Right kidney (tissue), 1 donor: Measurements from ENCODE around the gene FAT1.

Experiments used
- DNase-seq: peaks from one replicate; pipeline ENCODE4 v3.0.0-alpha.2; 2016

Gene FAT1

DNA sequence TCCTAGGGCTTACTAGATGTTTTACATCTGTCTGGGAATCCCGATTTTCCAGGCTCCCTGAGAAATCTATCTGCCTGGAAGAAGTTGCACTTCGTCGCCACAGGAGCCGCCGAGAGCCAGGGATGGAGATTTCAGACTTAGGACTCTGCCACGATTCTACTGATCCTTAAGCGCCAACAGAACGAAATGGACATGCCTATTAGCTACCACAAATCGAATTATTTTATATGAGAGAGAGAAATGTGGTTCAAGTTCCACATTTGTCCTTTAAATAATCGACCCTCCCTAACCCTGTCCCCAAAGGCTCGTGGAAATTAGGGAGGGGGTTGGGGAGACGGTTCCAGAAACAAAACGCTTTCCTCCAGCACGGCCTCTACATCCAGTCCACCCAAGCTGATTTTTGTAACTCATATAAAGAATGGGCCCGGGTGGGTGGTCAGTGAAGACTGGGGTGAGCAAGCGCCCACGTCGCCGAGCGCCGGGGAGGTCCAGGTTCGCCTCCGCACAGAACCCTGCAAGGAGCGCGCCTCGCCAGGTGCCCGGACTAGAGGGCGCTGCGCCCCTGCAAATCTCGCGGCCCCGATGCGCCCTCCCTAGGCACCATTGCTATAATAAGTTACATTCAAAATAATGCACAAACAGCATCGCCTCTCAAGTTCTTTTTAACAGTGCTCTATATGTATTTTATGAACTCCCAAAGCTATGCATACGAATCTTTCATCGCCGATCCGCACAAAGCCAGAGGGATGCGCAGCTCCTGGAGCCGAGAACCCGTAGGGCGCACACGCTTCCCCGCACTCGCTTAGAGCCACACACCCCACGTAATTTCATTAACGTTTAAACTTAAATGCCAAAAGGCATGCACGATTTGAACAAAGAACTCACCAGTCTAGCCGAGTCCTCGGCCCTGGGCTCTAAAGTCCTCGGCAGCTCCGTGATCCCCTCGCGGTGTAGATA lies 2.1 kb upstream of the FAT1 start:
- peak; percentile 94 for DNase-seq

DNA sequence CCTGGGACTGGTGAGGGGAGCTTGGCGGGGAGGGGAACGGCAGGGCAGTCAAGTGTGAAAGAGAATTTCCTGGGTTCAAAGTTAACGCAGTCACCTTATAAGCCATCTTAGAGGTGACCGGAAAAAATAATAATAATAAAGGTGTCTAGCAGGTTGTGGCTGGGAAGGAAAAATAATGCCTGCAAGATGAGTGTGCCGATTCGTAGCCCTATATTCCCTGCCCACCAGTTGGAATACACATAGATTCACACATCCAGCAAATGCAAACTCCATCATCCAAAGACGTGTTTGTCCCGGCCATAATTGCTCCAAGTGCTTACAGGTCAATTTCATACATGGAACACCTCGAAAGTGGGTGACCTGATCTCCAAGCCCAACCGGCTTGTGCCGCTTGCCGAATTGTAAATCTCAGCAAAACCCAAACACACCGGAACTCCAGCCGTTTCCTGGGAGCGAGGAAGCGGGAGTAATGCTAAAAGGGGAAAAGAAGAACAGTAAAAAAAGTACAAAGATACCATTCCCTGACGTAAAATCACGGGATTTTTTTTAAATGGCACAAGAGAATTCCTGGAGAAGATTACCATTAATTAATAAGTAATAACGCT lies 1.3 kb upstream of the FAT1 start:
- peak; percentile 73 for DNase-seq

DNA sequence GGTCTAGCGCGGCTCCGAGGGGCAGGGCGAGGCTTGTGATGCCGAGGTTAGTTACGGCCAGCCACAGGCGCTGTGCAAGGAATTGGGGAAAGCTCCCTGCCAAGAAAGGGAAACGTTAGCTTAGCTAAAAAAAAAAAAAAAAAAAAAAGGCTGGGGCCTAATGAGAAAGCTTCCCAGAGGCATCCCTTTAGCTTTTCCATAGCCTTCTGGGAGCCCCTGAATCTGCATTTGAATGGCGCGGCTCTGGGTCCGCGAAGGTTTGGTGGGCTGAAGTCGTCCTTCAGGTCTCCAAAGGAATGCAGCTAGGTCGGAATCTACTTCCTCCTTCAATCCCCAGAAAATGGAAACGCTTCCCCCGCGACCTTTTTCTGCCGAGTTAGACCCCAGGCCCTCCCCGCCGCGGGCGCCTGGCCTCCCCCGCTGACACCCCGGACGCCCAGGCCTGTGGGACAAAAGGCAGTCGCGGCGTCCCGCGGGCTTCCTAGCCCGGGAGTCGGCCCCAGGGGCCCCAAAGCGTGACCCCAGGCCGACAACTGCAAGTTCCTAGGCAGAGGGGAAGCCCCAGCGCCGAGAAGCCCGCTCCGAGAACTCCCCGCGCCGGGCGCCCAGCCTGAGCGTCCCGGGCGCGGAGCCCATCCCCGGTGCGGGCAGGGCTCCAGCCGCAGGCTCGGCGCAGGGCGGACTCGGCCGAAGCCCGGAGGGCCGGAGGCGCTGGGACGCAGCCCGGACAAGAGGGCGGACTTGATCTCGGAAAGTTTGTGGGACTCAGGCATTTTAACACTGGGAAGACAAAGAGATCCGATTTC lies 605 bp upstream of the FAT1 start:
- DNase-seq: peak; percentile 91

DNA sequence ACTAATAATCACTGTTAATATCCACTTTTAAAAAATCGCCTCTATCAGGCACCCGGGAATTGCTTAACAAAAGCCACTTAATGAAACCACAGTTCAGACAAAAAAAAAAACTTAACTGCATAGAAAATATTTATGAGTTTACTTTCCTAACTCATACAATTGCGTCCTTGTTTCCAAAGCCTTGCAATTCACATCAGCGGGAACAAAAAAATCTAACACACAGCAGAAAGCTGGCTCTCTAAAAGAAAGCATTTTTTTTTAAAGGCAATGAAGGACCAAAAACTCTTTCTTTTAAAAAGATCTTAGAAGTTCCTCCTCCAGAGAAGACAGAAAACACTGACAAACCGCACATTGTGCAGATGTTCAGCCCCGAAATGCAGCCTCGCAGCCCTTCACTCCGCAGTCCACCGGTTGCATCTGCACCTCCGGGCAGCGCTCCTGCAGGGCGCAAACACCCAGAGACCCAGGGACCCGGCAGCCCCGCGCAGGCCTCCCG lies 812 bp downstream of the FAT1 start:
- no peak for DNase-seq

DNA sequence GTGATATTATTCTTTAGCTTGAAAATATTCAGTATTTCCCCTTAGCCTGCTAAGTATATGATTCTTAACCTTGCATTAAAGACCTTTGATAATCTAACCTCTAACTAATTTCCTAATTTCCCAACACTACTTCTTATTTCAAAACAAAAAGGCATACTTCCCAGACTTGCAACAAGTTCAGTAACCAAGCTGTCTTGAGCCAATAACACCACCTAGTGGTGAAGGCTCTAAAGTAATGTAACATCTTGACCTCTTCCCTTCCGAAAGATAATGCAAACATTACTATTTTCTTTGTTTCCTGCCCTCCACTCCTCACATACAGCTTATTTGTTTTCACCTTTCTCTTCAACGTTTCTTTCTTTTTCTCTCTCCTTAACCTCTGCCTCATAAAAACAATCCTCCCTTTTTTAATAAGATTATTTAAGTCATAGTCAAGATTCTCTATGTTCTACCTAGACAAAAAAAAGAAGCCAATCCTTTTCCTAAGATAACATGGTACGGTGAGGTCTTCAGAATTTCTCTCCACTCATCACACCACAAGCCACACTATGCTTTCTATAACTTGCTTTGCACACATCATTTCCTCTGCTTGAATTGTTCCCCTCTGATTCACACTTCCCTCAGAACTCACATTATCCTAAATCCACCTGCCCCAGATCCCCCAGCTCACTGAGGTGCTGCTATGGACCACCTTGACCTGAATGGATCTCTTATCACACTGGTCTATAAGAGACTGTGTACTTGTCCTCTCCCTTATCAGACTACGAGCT lies 3.5 kb downstream of the FAT1 start:
- DNase-seq: no peak

DNA sequence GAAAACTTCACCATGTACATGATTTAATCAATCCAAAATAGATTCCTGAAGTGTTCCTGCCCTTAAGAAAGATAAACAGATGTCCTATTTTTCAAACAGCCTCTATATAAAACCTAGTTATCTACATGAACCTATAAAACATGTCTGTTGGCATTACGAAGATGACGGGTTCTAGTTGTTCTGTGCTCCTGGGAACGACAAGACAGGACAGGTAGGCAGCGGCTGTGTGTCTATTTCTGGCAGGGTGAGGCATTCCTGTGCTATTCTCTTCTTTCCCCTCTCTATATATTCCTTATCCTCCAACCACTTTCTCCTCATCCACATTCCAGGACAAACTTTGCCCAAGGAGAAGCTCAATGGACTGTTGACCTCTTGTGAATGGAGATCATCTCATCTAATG lies 6.1 kb downstream of the FAT1 start:
- DNase-seq: no peak

DNA sequence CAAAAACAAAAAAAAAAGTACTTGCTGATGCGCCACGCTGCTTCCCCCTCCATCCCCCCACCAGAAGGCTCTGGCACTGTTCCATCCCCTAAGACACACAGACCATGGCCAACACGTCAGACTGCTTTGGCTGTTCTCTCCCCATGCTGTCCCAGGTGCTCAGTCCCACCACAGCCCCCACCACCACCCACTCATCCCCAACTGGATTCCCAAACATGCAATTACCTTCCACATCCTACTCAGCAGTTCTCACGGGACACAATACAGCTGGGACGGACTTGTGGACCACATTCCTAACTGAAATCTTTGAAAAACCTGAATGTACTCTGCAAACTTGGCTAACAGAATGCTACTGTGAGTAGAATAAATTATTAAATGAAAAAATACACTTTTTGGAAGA lies 8.6 kb downstream of the FAT1 start:
- no peak for DNase-seq

DNA sequence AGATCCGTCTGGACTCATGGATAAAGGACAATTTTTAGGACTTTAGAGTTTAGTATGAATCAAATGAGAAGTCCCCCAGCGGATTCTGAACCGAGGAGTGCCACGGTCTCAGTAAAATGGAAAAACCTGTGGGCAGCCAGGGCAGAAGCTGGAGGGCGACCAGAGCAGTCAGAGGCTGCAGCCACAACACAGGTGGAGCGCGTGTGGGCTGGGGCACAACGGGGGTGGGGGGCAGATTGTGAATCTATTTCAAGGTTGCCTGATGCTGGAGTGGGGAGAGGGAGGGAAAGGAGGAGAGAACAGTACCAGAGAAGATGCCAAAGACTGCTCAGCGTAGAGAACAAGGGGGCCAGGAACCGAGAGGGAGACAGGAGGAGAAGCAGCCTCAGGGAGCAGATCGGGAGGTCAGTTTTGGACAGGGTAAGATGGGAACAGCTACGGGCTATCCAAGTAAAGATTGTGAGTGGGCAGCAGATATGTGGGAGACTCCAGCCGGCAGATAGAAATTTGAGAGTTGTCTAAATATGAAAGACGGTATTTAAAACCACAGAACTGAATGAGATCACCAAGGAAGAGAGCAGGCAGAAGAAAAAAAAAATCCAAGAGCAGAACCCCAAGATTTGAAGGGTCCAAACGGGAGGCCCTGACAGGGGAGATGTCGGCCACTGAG lies 9.5 kb downstream of the FAT1 start:
- no peak for DNase-seq

DNA sequence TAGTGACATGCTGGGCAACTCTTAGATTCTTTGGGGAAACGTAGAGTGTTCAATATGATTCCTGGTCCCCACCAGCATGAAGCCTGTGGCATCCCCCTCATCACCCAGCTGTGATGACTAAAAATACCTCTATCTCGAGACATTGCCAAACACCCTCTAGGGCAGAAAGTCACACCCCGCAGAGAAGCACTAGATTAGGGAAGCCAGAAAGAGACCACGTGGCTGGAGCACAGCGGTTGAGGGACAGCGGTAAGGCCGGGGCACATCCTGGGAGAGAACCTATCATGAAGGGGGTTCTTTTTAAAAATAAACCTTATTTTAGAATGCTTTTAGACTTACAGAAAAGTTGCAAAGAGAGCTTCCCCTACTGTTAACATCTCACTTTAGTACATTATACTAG lies 11.0 kb downstream of the FAT1 start:
- DNase-seq: no peak

DNA sequence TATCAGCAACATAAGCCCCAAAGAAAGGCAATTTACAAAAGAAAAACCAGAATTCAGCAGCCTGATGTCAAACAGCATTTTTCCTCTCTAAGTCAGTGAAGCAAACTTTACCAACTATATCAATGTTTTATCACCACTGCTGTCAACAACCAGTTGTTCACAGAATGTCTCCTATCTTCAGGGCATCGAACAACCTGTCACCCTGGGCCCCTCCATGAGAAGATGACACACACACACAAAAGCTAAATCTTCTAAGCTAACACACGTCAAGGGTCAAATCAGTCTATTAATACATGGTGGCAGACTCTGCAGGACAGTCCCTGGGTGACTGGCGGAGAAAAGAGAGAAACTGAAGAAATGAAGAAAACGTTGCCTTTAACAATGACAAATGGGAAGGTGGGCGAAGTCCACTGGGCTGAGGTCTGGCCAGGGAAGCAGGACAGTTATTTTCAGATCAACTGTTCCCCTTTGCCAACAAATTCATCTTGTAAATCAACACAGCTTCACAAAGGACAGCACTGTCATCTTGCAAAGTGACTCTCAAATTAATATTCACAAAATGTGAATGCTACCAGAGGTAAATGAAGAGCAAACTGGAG lies 13.0 kb downstream of the FAT1 start:
- DNase-seq: no peak

DNA sequence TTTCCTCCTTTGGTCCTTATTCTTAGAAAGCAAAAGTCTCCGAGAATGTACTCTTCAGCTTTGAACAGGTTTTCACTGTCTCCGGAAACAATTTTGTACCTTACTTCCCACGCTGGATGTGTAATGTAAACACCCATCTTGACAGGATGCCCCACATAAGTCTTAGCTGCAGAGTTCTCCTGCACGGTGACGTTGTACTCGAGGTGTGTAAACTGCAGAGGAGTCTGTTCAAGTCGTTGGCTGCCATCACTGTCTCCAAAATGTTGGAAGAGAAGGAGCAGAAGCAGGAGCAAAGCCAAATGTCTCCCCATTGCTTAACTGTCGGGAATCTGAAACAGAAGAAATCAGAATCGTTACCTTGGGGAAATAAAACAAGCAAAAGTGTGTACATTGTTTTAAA lies 14.1 kb downstream of the FAT1 start:
- DNase-seq: no peak

DNA sequence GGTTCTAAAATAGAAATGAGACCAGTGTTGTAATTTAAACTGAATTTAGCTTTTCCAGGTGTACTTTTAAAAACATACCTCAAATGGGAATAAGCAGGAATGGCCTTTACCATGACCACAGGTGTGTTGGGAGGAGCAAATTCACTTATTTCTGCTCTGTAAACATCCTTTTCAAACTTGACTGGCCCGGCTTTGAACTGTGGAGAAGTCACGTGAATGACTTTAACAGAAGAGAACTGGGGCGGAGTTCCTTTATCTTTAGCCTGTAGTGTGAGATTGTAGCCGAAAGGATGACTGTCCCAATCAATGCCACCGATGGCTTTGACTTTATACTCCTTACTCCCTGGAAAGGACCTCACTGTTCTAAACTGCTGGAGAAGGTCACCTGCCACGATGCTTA lies 15.1 kb downstream of the FAT1 start:
- no peak for DNase-seq

DNA sequence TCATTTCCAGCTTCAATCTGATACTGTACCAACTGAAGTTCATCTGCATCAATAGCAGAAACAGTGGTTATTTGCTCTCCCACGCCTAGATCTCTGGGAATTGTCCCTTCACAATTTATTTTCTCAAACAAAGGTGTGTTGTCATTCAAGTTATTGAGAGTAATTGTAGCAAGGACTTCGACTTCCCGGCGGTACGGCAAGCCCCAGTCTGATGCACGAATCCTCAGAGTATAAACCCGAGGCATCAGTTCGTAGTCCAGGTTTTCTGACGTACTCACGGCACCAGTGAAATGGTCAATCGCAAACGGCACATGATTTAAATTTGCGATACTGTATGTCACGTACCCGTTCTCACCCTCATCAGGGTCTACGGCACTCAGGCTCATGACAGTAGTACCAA lies 15.7 kb downstream of the FAT1 start:
- DNase-seq: no peak

DNA sequence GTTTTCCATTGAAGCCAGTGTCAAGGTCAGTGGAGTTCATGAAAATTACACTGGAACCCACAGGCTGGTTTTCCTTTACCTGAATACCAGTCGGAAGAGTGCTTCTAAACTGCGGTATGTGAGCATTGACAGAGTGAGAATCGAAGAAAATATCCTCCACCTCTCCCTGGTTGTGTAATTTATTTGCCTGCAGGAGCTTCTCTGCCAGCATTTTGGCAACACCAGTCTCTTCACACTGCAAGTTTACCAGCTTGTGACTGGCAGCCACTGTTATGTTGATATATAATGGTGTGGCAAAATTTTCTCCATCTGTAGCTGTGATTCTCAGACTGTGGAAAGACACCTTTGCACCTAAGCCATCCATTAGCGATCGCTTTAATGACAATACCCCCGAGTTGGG lies 16.1 kb downstream of the FAT1 start:
- no peak for DNase-seq

DNA sequence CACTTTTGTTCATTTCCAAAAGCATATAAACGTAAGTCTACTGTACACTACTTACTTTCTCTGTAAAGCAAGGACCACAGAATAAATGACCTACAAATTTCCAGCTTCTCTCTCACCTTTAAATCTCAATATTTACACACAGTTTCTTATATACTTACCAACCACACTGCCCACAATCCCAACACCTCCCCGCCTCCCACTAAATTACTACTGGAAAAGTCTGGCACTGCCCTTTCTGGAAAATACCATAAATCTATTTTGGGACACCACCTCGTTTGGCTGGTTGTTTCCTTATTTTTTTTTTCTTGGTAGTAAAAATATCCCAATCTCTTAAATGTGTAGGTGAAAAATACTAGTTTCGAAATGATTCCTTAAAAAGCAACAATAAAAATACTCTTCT lies 19.6 kb downstream of the FAT1 start:
- no peak for DNase-seq

DNA sequence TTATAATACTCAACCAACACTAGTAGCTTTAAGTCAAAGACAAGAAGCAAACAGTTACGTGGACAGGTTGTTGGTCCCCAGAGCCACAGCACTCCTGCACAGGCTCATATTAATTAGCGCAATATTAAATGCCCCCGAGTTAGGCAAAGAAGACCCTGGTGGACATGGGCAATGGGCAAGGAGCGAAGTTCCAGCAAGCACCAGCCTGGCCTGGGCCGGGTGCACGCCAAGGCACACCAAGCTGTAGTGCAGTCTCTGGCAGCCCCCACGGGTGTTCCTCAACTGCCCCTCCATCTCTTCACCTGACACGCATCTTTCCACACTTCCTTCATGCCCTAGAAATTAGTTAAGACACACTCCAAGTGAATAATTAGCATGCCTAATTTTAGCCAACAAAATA lies 20.1 kb downstream of the FAT1 start:
- no peak for DNase-seq

DNA sequence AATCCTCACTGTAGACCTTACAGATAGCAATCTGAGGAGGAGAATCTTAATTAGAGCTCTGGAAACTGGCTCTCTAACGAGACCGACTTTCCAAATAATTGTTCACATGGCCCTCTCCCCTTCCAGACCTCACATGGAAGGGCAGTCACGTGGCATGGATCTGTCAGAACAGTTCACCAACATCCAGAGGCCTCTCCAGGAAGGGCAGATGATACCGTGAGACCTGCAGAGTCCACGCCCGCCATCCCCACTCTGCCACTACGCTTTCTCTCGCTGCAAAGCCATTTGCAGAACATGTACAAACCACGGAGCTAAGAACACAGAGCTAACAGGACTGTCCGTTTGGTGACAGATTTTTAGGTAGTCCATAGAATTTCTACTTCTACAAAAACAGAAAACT lies 20.7 kb downstream of the FAT1 start:
- DNase-seq: no peak

DNA sequence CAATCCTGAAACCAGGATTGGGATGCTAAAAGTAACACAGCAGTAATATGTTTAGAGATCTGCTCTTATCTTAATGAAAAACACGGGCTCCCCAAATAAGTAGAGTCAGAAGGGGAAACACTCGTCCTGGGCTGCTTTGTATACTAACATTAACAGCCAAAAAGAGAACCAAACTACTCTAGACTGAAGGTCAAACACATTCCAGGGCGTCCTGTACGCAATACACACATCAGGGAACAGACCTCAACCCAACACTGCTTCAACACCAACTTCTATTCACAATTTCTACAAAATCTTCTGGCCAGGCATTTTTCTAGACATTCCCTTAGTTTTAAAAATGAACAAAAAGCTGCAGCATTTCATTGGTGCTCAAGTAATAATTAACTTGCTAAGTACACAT lies 21.4 kb downstream of the FAT1 start:
- no peak for DNase-seq

DNA sequence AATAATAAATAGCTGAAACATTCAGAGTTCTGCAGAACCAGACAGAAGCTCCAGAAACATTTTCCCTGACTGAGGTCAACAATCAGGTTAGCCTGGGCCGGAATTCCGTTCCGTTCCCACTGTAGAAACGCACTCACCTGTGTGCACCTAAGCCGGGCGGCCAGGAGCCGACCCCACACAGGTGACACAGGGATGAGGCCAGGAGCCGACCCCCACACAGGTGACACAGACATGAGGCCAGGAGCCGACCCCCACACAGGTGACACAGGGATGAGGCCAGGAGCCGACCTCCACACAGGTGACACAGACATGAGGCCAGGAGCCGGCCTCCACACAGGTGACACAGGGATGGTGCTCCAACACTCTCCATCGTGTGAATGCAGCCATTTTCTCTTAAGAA lies 21.9 kb downstream of the FAT1 start:
- DNase-seq: no peak

DNA sequence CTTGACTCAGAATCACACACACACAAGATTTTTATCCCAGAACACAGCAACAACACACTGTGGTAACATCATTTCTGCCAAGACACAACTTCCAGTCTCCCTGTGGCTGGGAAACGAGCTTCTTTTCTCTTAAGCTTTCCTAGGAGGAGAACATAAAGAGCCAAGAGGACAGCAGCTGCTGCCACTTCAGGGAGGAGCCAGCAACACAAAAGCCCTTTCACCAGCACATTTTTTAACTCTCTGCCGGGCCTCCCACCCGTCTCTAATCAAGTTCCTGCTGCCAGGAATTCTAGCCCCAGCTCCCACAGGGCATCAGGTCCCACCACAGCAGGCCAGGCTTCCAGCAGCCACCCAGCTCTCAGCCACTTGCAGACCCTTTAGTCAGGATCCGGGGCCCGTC lies 22.4 kb downstream of the FAT1 start:
- DNase-seq: peak; percentile 59

DNA sequence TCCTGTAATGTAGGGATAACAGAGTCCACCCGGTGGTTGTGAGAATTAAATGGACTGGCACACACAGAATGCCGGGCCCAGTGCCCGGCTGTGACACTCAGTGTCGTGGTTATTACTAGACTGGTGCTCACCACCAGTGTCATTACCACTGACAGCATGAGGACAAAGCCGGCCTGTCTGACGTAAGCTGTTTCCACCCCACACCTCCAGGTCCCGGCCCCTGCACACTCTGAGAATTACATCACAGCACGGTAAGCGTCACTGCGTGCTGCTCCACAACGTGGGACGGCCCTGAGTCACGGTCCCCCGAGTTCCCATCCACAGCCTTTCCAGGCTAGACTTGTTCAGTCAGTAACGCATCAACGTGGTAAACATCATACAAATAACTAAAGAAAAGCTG lies 22.9 kb downstream of the FAT1 start:
- no peak for DNase-seq
